Gastroesophageal sphincter (tissue), 4 donors: ENCODE results near the gene GP1BB. TPM values are rescaled to one million over a fixed set of nuclear protein-coding genes. Genes with fewer than 3 reads are reported as not detected.

ENCODE experiments used
- ATAC-seq: fragments of 150-250 bp; one replicate; pipeline ENCODE4 v1.9.1; 2016; ENCODE audit warnings: mild to moderate bottlenecking, moderate library complexity
- H3K27ac ChIP-seq, 4 donors: fragments of 200-600 bp; sonication (generic) in 3 of 4; 1 replicate in 3 of 4; 2 replicates in 1 of 4; pipeline ENCODE4 v1.5.1; 2016 to 2019
- H3K27me3 ChIP-seq: fragments of 200-600 bp; sonication (generic); one replicate; pipeline ENCODE4 v1.5.1; 2019
- H3K36me3 ChIP-seq, 2 donors: fragments of 200-600 bp; sonication (generic); one replicate each; pipeline ENCODE4 v1.5.1; 2019; ENCODE audit warnings: control low read depth in 1 of 2
- H3K4me1 ChIP-seq, 3 donors: fragments of 200-600 bp; sonication (generic); 1 replicate in 2 of 3; 2 replicates in 1 of 3; pipeline ENCODE4 v1.5.1; 2016 to 2019; ENCODE audit warnings: control low read depth in 2 of 3
- H3K4me3 ChIP-seq, 2 donors: fragments of 200-600 bp; sonication (generic); one replicate each; pipeline ENCODE4 v1.5.1; 2019; ENCODE audit warnings: mild to moderate bottlenecking in 1 of 2, moderate library complexity in 1 of 2
- H3K9me3 ChIP-seq, 3 donors: fragments of 200-600 bp; sonication (generic); one replicate each; pipeline ENCODE4 v1.5.1; 2017 to 2019; ENCODE audit warnings: control low read depth in 2 of 3
- EP300 ChIP-seq: sonication (generic); formaldehyde crosslinking; IDR thresholded peaks from one replicate; pipeline ENCODE4 v1.6.1; 2017; ENCODE audit warnings: antibody characterized with exemption, mild to moderate bottlenecking
- POLR2A ChIP-seq, 2 donors: fragments of 450-650 bp; IDR thresholded peaks; one replicate each; pipeline ENCODE4 v1.6.1; 2017; ENCODE audit warnings: antibody characterized with exemption in 2 of 2, mild to moderate bottlenecking in 2 of 2, moderate library complexity in 1 of 2
- POLR2AphosphoS5 ChIP-seq: sonication (generic); formaldehyde crosslinking; IDR thresholded peaks from one replicate; pipeline ENCODE4 v1.6.1; 2017; ENCODE audit warnings: antibody characterized with exemption
- WGBS, 2 donors: methylation state at CpG; one replicate each; pipeline ENCODE4 v1.1.5; 2018; ENCODE audit warnings: low coverage in 1 of 2; 5-methylcytosine and 5-hydroxymethylcytosine counted together
- total RNA-seq, 4 donors: library from RNA; depleted of rRNA; stranded (reverse); fragments of >200 nt; gene quantifications; one replicate each; pipeline ENCODE4 v1.1.0, GENCODE V29; 2016
- TF ChIP-seq, protein P1 (sequence below), 4 experiments: fragments of 200-600 bp in 2 of 4; fragments of 450-650 bp in 2 of 4; sonication (generic) in 1 of 4; IDR thresholded peaks; one replicate each; pipeline ENCODE4 v1.5.1; 2017 to 2019; ENCODE audit warnings: antibody characterized with exemption in 4 of 4, mild to moderate bottlenecking in 2 of 4, moderate library complexity in 2 of 4

The GP1BB gene
- total RNA-seq, 4 donors from 2014 or later, result 2.0 to 12.5 (median 5.6) TPM

DNA sequence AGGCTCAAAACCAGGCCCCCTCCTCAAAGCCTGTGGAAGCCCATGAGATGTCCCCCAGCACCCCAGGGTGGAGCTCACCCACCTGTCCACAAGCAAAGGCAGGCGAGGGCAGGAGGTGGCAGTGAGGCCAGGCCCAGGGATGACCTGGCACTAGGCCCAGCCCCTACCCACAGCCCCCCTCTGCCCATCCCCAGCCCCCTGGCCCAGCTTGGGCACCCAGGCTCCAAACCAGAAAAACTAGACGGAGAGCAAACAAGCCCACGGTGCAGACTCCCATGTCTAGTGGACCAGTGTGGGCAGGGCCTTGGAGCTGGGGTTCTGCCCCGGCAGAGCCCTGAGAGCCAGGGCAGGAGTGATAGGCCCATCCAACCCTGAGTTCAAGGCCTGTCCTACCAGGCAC lies 20.3 kb downstream of the GP1BB start:
- Histone ChIP-seq H3K4me3 (no peak overlapping the region), H3K4me1 (peaks cover 0 to 8% (median 0%) of the 10 kb centered on the region in 3 donors), H3K9me3 (no peaks in the 10 kb centered on the region), H3K27ac (no peak overlapping the region), H3K36me3 (no peaks in the 10 kb centered on the region), H3K27me3 (peaks cover 6% of the 10 kb centered on the region)
- ATAC-seq, result no peak
- WGBS, 2 donors, result no CpG with 5 or more reads among the region's 4 CpGs
- TF ChIP-seq POLR2A (IDR thresholded peaks at IDR 0.05) (no peak), EP300 (no peak), POLR2AphosphoS5 (no peak)
- TF ChIP-seq, protein P1, sequence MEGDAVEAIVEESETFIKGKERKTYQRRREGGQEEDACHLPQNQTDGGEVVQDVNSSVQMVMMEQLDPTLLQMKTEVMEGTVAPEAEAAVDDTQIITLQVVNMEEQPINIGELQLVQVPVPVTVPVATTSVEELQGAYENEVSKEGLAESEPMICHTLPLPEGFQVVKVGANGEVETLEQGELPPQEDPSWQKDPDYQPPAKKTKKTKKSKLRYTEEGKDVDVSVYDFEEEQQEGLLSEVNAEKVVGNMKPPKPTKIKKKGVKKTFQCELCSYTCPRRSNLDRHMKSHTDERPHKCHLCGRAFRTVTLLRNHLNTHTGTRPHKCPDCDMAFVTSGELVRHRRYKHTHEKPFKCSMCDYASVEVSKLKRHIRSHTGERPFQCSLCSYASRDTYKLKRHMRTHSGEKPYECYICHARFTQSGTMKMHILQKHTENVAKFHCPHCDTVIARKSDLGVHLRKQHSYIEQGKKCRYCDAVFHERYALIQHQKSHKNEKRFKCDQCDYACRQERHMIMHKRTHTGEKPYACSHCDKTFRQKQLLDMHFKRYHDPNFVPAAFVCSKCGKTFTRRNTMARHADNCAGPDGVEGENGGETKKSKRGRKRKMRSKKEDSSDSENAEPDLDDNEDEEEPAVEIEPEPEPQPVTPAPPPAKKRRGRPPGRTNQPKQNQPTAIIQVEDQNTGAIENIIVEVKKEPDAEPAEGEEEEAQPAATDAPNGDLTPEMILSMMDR (IDR thresholded peaks at IDR 0.05), result no peak

DNA sequence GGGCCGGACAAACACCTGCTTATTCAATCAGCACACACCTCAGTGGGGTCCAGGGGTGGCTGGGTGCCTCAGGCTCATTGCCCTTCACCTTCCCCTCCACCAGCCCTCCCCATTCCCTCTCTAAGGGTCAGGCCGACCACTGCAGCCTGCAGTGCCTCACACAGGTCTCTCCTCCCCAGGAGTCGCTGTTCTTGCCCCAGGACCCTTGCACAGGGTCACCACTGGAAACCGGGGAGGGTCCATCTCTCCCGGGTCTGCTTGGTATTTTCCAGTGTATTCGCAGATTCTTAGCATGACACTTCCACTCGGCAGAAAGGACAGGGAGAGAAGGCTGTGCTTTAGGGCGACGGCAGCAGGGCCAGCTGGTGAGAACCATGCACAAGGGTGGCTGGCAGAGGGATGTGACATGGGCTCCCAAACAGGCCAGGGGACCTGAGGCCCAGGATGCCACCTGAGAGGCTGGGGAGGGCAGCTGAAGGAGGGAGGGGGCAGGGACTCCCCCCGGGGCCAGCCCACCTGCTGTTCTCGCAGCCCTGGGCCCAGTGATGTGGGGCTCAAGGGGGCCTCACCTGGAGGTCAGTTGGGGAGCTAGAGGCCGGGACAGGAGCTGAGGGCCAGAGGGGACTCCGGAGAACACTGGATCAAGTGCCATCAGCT lies 21.1 kb downstream of the GP1BB start:
- Histone ChIP-seq H3K27me3 (peaks cover 3% of the 10 kb centered on the region), H3K4me3 (no peak overlapping the region), H3K27ac (no peak overlapping the region), H3K4me1 (peaks cover 0 to 8% (median 0%) of the 10 kb centered on the region in 3 donors), H3K9me3 (no peaks in the 10 kb centered on the region), H3K36me3 (no peaks in the 10 kb centered on the region)
- no peak for TF ChIP-seq EP300
- TF ChIP-seq POLR2AphosphoS5, result no peak
- TF ChIP-seq, protein P1 (IDR thresholded peaks at IDR 0.05), result no peak
- no peak for TF ChIP-seq POLR2A (IDR thresholded peaks at IDR 0.05)
- ATAC-seq, result no peak
- WGBS, 2 donors, result 68 to 80% methylated on average over 3 to 10 of the region's 13 CpGs

DNA sequence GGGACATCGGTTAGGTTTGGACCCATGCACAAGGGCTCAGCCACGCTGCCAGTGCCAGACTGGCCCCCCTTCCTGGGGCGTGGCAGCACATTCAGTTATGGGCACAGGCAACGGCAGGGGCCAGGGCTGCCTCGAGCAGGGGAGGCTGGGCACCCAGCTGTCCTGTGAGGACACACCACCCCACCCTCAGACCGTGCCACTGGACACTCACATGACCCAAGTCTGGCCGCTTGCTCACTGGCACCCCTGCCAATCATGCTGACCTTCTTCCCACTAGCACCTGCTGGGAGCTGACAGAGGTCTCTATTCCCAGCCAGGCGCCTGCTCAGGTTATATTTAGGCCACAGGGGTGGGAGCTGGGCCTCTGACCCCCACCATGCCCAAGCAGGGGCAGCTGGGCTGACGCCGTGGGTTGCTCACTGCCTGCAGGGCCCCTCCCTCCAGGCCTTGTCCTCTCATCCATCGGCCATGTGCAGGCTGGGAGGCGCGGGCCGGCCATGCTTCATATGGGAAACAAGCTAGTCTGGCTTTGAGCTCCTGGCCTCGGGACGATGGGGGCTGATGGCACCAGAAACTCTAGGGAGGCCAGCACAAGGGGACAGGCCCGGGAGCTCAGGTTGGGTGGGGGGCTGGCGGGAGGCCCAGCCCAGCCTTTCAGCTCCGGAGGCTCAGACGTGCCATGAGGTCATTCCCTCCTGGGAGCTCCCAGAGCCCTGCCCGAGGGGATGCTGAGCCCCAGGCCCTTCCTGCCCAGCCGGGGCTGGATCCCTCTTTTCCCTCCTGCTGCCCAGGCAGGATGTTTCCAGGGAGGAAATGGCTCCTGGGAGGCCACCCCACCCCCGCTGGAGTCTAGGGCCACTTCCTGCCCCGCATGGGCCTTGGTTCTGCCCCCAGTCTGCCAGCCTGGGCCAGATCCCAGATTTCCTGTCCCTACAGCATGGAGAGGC lies 22.1 kb downstream of the GP1BB start:
- no peaks in the 10 kb centered on the region for H3K36me3 ChIP-seq
- no peaks in the 10 kb centered on the region for H3K9me3 ChIP-seq
- ATAC-seq, result no peak
- no peak overlapping the region for H3K27ac ChIP-seq
- WGBS, 2 donors, result 53% methylated on average over 7 of the region's 24 CpGs; no CpG with 5 or more reads in 1 of the 2 donors
- no peak overlapping the region for H3K4me3 ChIP-seq
- peaks cover 0 to 8% (median 0%) of the 10 kb centered on the region in 3 donors for H3K4me1 ChIP-seq
- H3K27me3 ChIP-seq, result peaks cover 13% of the 10 kb centered on the region
- TF ChIP-seq POLR2AphosphoS5 (no peak), EP300 (no peak), POLR2A (IDR thresholded peaks at IDR 0.05) (no peak)
- TF ChIP-seq, protein P1 (IDR thresholded peaks at IDR 0.05), result no peak

DNA sequence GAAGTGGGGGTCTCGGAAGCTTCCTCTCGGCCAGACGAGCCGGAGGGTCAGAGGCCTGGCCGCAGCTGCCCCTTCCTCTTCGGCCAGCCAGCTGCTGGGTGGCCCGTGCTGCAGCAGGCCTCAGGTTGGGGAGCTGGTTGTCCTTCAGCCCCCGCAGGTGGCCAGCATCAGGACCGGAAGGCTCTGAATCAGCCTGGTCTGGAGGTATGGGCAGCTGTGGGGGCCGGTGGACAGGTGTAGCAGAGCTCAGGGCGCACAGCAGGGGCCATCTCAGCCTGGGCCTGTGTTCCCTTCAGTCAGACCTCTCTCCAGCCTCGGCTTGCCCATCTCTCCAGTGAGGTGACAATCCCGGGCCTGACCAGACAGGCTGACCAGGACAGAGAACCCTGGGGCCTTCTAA lies 23.4 kb downstream of the GP1BB start:
- H3K4me1 ChIP-seq, result peaks cover 0 to 8% (median 0%) of the 10 kb centered on the region in 3 donors
- no peaks in the 10 kb centered on the region for H3K9me3 ChIP-seq
- TF ChIP-seq EP300, result no peak
- TF ChIP-seq, protein P1 (IDR thresholded peaks at IDR 0.05), result no peak
- H3K4me3 ChIP-seq, result no peak overlapping the region
- no peak for ATAC-seq
- WGBS, 2 donors, result no CpG with 5 or more reads among the region's 13 CpGs
- H3K27me3 ChIP-seq, result peaks cover 26% of the 10 kb centered on the region
- no peak overlapping the region for H3K27ac ChIP-seq
- no peaks in the 10 kb centered on the region for H3K36me3 ChIP-seq
